Measurements from ENCODE around the gene INCA1.
A peak's percentile ranks its signal among the peaks of the same experiment; 100 is the strongest.

Gene INCA1

GRCh38 chr17:4974115-4974670 is 23.1 kb downstream of the INCA1 start:
- no peak for DNase-seq
- intact Hi-C loops (cut with DNase I): no loop called here

- intact Hi-C loops (cut with DNase I): no loop called here
- DNase-seq: no peak
These were observed 23.8 kb downstream of the INCA1 start for GRCh38 chr17:4973256-4974114.

- no peak for DNase-seq
- intact Hi-C loops (cut with DNase I): no loop called here
These were observed 24.6 kb downstream of the INCA1 start for GRCh38 chr17:4972752-4973151.

GRCh38 chr17:4972322-4972721 is 25.0 kb downstream of the INCA1 start:
- DNase-seq: no peak
- intact Hi-C loops (cut with DNase I): no loop called here

GRCh38 chr17:4971826-4972225 is 25.5 kb downstream of the INCA1 start:
- intact Hi-C loops (cut with DNase I): no loop called here
- DNase-seq: no peak

- DNase-seq: no peak
- intact Hi-C loops (cut with DNase I): no loop called here
These were observed 27.0 kb downstream of the INCA1 start for GRCh38 chr17:4970273-4970672.

GRCh38 chr17:4969551-4970173 is 27.7 kb downstream of the INCA1 start:
- intact Hi-C loops (cut with DNase I): no loop called here
- no peak for DNase-seq

- intact Hi-C loops (cut with DNase I): no loop called here
- peak in 11 of 42 donors; percentile 5 to 58 (median 29) for DNase-seq
These were observed 28.2 kb downstream of the INCA1 start for GRCh38 chr17:4969047-4969550.

GRCh38 chr17:4968486-4969046 is 28.8 kb downstream of the INCA1 start:
- intact Hi-C loops (cut with DNase I): no loop called here

GRCh38 chr17:4967539-4968485 is 29.5 kb downstream of the INCA1 start, which contains the start of gene SPAG7:
SPAG7 (minus strand) TSS chr17:4967817; CDS start chr17:4967804, 13 bp downstream.
- intact Hi-C loops (cut with DNase I): loop anchor here (2.0 kb wide), 1 partner anchor 19 kb away; the partner anchor contains the start of gene PFN1

More at GRCh38 chr17:4968486-4969046, 28.8 kb downstream of the INCA1 start:
- peak in 15 of 42 donors; percentile 12 to 53 (median 31) for DNase-seq

GRCh38 chr17:4966844-4967538 is 30.3 kb downstream of the INCA1 start:
- peak; percentile 96 to 100 (median 99) for DNase-seq
- intact Hi-C loops (cut with DNase I): loop anchor here (2.0 kb wide), 1 partner anchor 18 kb away; the partner anchor contains the start of gene PFN1

More at GRCh38 chr17:4967539-4968485, 29.5 kb downstream of the INCA1 start, which contains the start of gene SPAG7:
- DNase-seq: peak; percentile 91 to 98 (median 95)

GRCh38 chr17:4965311-4965986 is 31.9 kb downstream of the INCA1 start:
- DNase-seq: no peak
- intact Hi-C loops (cut with DNase I): no loop called here

GRCh38 chr17:4960279-4960922 is 36.9 kb downstream of the INCA1 start:
- DNase-seq: no peak
- intact Hi-C loops (cut with DNase I): no loop called here

- no peak for DNase-seq
- intact Hi-C loops (cut with DNase I): no loop called here
These were observed 37.9 kb downstream of the INCA1 start for GRCh38 chr17:4959261-4959965.

GRCh38 chr17:4958102-4958501 is 39.2 kb downstream of the INCA1 start:
- intact Hi-C loops (cut with DNase I): no loop called here
- no peak for DNase-seq

- intact Hi-C loops (cut with DNase I): no loop called here
- peak in 1 of 42 donors; percentile 39 for DNase-seq
These were observed 40.7 kb downstream of the INCA1 start for GRCh38 chr17:4956493-4957061.
